ENCODE data around the gene INS. TPM values are rescaled to one million over a fixed set of nuclear protein-coding genes. Genes with fewer than 3 reads are reported as not detected.
"Not testable (repeated sequence)": the region's sequence is repeated elsewhere in the genome, so short reads cannot be mapped to it uniquely, and the experiment has no call there.

Gene INS
- total and polyA plus RNA-seq, 4 donors: 0.16 to 0.37 TPM; not detected in 2

DNA sequence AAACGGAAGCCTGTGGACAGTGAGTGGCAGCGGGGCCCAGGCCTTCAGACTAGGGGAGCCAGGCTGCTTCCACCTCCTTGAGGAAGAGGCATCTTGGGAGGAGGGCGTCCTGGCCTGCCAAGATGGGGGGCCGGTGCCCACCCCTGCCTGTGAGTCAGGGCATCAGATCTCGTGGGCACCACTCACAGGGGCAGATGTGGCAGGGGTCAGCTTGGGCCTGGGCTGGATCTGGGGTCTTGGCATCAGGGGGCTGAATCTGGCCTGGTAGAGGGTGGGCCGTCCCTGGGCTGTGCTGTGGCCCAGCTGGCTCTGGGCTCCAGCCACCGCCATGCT, 34.7 kb upstream of the INS start:
- H3K27ac ChIP-seq (ENCODE audit: low read depth in 1 of 2, low read length in 2 of 2): no peak overlapping the region
- TF ChIP-seq FOXA1 (IDR thresholded peaks at IDR 0.05): no peak
- TF ChIP-seq, protein P1, sequence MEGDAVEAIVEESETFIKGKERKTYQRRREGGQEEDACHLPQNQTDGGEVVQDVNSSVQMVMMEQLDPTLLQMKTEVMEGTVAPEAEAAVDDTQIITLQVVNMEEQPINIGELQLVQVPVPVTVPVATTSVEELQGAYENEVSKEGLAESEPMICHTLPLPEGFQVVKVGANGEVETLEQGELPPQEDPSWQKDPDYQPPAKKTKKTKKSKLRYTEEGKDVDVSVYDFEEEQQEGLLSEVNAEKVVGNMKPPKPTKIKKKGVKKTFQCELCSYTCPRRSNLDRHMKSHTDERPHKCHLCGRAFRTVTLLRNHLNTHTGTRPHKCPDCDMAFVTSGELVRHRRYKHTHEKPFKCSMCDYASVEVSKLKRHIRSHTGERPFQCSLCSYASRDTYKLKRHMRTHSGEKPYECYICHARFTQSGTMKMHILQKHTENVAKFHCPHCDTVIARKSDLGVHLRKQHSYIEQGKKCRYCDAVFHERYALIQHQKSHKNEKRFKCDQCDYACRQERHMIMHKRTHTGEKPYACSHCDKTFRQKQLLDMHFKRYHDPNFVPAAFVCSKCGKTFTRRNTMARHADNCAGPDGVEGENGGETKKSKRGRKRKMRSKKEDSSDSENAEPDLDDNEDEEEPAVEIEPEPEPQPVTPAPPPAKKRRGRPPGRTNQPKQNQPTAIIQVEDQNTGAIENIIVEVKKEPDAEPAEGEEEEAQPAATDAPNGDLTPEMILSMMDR (IDR thresholded peaks at IDR 0.05; ENCODE audit: low read depth, low read length, missing input control): no peak
- TF ChIP-seq TAF1 (conservative IDR thresholded peaks at IDR 0.05): no peak
- TF ChIP-seq, protein P2, sequence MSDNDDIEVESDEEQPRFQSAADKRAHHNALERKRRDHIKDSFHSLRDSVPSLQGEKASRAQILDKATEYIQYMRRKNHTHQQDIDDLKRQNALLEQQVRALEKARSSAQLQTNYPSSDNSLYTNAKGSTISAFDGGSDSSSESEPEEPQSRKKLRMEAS (IDR thresholded peaks at IDR 0.05): no peak
- TF ChIP-seq, protein P3, sequence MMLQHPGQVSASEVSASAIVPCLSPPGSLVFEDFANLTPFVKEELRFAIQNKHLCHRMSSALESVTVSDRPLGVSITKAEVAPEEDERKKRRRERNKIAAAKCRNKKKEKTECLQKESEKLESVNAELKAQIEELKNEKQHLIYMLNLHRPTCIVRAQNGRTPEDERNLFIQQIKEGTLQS (IDR thresholded peaks at IDR 0.05): no peak
- TF ChIP-seq, protein P4, sequence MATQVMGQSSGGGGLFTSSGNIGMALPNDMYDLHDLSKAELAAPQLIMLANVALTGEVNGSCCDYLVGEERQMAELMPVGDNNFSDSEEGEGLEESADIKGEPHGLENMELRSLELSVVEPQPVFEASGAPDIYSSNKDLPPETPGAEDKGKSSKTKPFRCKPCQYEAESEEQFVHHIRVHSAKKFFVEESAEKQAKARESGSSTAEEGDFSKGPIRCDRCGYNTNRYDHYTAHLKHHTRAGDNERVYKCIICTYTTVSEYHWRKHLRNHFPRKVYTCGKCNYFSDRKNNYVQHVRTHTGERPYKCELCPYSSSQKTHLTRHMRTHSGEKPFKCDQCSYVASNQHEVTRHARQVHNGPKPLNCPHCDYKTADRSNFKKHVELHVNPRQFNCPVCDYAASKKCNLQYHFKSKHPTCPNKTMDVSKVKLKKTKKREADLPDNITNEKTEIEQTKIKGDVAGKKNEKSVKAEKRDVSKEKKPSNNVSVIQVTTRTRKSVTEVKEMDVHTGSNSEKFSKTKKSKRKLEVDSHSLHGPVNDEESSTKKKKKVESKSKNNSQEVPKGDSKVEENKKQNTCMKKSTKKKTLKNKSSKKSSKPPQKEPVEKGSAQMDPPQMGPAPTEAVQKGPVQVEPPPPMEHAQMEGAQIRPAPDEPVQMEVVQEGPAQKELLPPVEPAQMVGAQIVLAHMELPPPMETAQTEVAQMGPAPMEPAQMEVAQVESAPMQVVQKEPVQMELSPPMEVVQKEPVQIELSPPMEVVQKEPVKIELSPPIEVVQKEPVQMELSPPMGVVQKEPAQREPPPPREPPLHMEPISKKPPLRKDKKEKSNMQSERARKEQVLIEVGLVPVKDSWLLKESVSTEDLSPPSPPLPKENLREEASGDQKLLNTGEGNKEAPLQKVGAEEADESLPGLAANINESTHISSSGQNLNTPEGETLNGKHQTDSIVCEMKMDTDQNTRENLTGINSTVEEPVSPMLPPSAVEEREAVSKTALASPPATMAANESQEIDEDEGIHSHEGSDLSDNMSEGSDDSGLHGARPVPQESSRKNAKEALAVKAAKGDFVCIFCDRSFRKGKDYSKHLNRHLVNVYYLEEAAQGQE (IDR thresholded peaks at IDR 0.05): no peak
- no peak for TF ChIP-seq JUND (IDR thresholded peaks at IDR 0.05)
- no peak for TF ChIP-seq HNF4A (conservative IDR thresholded peaks at IDR 0.05)
- peaks cover 0 to 3% (median 0%) of the 10 kb centered on the region in 4 donors for H3K27me3 ChIP-seq (ENCODE audit: control insufficient read depth in 4 of 4, insufficient read depth in 4 of 4, low read length in 3 of 4)
- H3K4me3 ChIP-seq (ENCODE audit: low read depth in 1 of 3, low read length in 3 of 3): no peak overlapping the region
- WGBS: 75% methylated on average over 7 of the region's 7 CpGs
- no peaks in the 10 kb centered on the region for H3K36me3 ChIP-seq (ENCODE audit: control insufficient read depth in 4 of 4, insufficient read depth in 3 of 4, low read depth in 1 of 4, low read length in 3 of 4)
- H3K4me1 ChIP-seq (ENCODE audit: control insufficient read depth in 4 of 4, insufficient read depth in 4 of 4, low read length in 3 of 4): no peaks in the 10 kb centered on the region
- DNase-seq (ENCODE audit: low spot score): no peak
- H3K9me3 ChIP-seq (ENCODE audit: control insufficient read depth in 4 of 4, low read length in 3 of 4): no peaks in the 10 kb centered on the region
- no peak overlapping the region for H3K9ac ChIP-seq (ENCODE audit: low read depth in 1 of 2, low read length in 2 of 2)

DNA sequence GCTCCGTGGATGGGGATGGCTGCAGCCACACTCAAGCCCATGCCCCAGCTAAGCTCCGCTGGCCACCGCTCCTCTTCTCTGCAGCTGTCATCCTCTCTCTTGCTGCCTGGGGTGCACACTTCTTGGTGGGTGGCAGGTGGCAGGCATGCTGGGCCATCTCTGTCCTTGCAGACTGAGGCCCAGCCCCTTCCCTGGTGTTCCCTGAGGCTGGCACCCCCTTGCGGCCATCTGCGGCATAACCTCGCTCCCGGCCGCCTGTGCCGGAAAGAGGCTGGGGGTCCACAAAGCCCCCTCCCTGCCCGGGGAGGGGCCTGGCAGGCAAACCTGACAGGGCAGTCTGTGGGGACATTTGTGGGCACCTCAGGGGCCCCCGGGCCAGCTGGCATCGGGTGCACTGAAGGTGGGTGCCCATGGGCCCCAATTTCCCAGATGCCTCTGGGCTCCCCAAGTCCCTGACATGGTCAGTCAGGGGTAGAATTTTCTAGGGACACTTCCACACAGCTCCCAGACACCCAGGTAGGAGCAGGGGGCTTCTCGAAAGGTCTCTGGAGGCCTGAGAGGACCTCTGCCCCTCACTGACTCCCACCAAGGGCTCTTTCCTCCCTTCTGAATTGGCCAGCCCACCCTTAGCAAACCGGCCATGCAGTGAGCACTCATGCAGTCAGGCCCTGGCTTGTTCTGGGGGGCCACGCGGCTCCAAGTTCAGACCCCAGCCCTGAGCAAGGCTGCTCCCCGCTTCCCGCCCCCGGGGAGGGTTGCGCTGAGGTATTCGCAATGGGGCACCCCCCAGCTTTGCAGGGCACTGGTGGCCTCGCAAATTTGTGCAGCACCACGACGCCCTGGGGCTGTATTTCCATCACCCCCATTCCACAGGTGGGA, 34.1 kb upstream of the INS start:
- H3K4me3 ChIP-seq (ENCODE audit: low read depth in 1 of 3, low read length in 3 of 3): no peak overlapping the region
- WGBS: 44% methylated on average over 24 of the region's 24 CpGs
- H3K27ac ChIP-seq (ENCODE audit: low read depth in 1 of 2, low read length in 2 of 2): no peak overlapping the region
- H3K4me1 ChIP-seq (ENCODE audit: control insufficient read depth in 4 of 4, insufficient read depth in 4 of 4, low read length in 3 of 4): no peaks in the 10 kb centered on the region
- H3K36me3 ChIP-seq (ENCODE audit: control insufficient read depth in 4 of 4, insufficient read depth in 3 of 4, low read depth in 1 of 4, low read length in 3 of 4): no peaks in the 10 kb centered on the region
- TF ChIP-seq NR2F2 (IDR thresholded peaks at IDR 0.05): no peak
- peak; percentile 51 to 73 for TF ChIP-seq RAD21 (IDR thresholded peaks at IDR 0.05)
- TF ChIP-seq EGR1 (IDR thresholded peaks at IDR 0.05; ENCODE audit: low read depth in 2 of 2): no peak
- no peak for TF ChIP-seq HNF4A (conservative IDR thresholded peaks at IDR 0.05)
- TF ChIP-seq, protein P1 (IDR thresholded peaks at IDR 0.05; ENCODE audit: low read depth, low read length, missing input control): peak; percentile 73
- TF ChIP-seq, protein P3 (IDR thresholded peaks at IDR 0.05): no peak
- H3K27me3 ChIP-seq (ENCODE audit: control insufficient read depth in 4 of 4, insufficient read depth in 4 of 4, low read length in 3 of 4): peaks cover 0 to 3% (median 0%) of the 10 kb centered on the region in 4 donors
- peak; percentile 74 for DNase-seq (ENCODE audit: low spot score)
- no peak overlapping the region for H3K9ac ChIP-seq (ENCODE audit: low read depth in 1 of 2, low read length in 2 of 2)
- no peaks in the 10 kb centered on the region for H3K9me3 ChIP-seq (ENCODE audit: control insufficient read depth in 4 of 4, low read length in 3 of 4)

DNA sequence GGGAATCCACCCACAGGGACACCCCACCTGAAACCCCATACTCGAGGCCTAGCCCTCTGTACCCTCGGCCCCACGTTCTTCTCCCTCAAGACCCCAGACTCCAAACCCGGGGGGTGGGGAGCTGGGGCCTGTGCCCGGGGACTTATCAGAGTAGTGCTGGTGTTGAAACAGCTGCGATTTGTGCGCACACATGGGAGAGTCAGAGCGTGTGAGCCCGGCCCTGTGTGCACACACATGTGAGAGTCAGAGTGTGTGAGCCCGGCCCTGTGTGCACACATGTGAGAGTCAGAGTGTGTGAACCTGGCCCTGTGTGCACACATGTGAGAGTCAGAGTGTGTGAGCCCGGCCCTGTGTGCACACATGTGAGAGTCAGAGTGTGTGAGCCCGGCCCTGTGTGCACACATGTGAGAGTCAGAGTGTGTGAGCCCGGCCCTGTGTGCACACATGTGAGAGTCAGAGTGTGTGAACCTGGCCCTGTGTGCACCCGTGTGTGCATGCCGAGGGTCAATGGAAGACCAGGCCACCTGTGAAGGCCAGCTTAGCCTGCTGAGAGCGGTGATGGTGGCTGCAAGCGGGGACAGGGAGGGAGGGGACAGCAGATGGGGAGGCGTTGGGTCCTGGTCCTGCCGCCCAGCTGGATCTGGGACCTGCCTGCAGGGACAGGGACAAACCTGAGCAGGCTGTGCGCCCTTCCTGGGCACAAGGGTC, 33.0 kb upstream of the INS start:
- 72% methylated on average over 16 of the region's 20 CpGs for WGBS
- H3K27ac ChIP-seq (ENCODE audit: low read depth in 1 of 2, low read length in 2 of 2); H3K4me1 ChIP-seq (ENCODE audit: control insufficient read depth in 4 of 4, insufficient read depth in 4 of 4, low read length in 3 of 4); H3K4me3 ChIP-seq (ENCODE audit: low read depth in 1 of 3, low read length in 3 of 3); H3K36me3 ChIP-seq (ENCODE audit: control insufficient read depth in 4 of 4, insufficient read depth in 3 of 4, low read depth in 1 of 4, low read length in 3 of 4); H3K27me3 ChIP-seq (ENCODE audit: control insufficient read depth in 4 of 4, insufficient read depth in 4 of 4, low read length in 3 of 4); H3K9me3 ChIP-seq (ENCODE audit: control insufficient read depth in 4 of 4, low read length in 3 of 4); DNase-seq (ENCODE audit: low spot score); H3K9ac ChIP-seq (ENCODE audit: low read depth in 1 of 2, low read length in 2 of 2): not testable (repeated sequence)

All from liver (tissue), 9 donors.